ENCODE data around the gene HMHB1. TPM values are rescaled to one million over a fixed set of nuclear protein-coding genes. Genes with fewer than 3 reads are reported as not detected.

The HMHB1 gene
- total and polyA plus RNA-seq, 9 of the 15 experiments (the other 6 are each of a cell fraction or from before 2014, with no cell fraction given), result not detected

GRCh38 chr5:143771189-143771588, 40.8 kb upstream of the HMHB1 start:
- no peak for TF ChIP-seq RBM17 (IDR thresholded peaks at IDR 0.05; ENCODE audit: borderline replicate concordance, low read depth, low read length)
- no peaks in the 10 kb centered on the region for H3K36me3 ChIP-seq (ENCODE audit: control insufficient read depth, insufficient read depth, low read length)
- H3K9me1 ChIP-seq (ENCODE audit: control insufficient read depth, insufficient read depth, low read length), result no peaks in the 10 kb centered on the region
- H3K4me3 ChIP-seq, result no peak overlapping the region
- H3K9me3 ChIP-seq (replicated peaks; ENCODE audit: control insufficient read depth, insufficient read depth, low read depth, low read length), result no peaks in the 10 kb centered on the region
- no peaks in the 10 kb centered on the region for H4K20me1 ChIP-seq (replicated peaks; ENCODE audit: control insufficient read depth, insufficient read depth, low read length)
- WGBS (ENCODE audit: insufficient coverage, low coverage, missing lambda C conversion rate), result 0% methylated on average over 4 of the region's 4 CpGs
- H3K79me2 ChIP-seq (ENCODE audit: control insufficient read depth, insufficient read depth, low read length), result no peaks in the 10 kb centered on the region
- intact Hi-C loops (cut with micrococcal nuclease), result no loop called here
- H3K27me3 ChIP-seq (ENCODE audit: control insufficient read depth in 2 of 2, insufficient read depth in 2 of 2, low read length in 2 of 2), result no peaks in the 10 kb centered on the region
- ATAC-seq (no peak), DNase-seq (ENCODE audit: extremely low read depth in 1 of 4, low spot score in 3 of 4) (no peak), FAIRE-seq (no peak)
- H3K4me1 ChIP-seq (replicated peaks in 1 of 2; ENCODE audit: control insufficient read depth in 2 of 2, insufficient read depth in 2 of 2, low read length in 2 of 2), result no peaks in the 10 kb centered on the region
- ChIA-PET POLR2A (no interaction called here), CTCF (ENCODE audit: low intra/inter-chr PET ratio) (no interaction called here)
- no peak overlapping the region for H3K27ac ChIP-seq (ENCODE audit: extremely low read depth, low read depth, low read length)
- H2AFZ ChIP-seq (ENCODE audit: low read depth, low read length), result no peak overlapping the region
- no peak overlapping the region for H3K9ac ChIP-seq (ENCODE audit: insufficient read depth in 1 of 2, low read depth in 2 of 2, low read length in 2 of 2)
- in situ Hi-C loops (cut with MboI), result no loop called here
- H3K4me2 ChIP-seq (ENCODE audit: insufficient read depth, low read length), result no peak overlapping the region
- BruUV-seq (replicated peaks), result no TSS peak

GRCh38 chr5:143771602-143772001, 40.4 kb upstream of the HMHB1 start:
- ChIA-PET CTCF (ENCODE audit: low intra/inter-chr PET ratio) (no interaction called here), POLR2A (no interaction called here)
- ATAC-seq, result no peak
- WGBS (ENCODE audit: insufficient coverage, low coverage, missing lambda C conversion rate), result 0% methylated on average over 2 of the region's 2 CpGs
- in situ Hi-C loops (cut with MboI), result no loop called here
- Histone ChIP-seq H3K9ac (ENCODE audit: insufficient read depth in 1 of 2, low read depth in 2 of 2, low read length in 2 of 2) (no peak overlapping the region), H3K36me3 (ENCODE audit: control insufficient read depth, insufficient read depth, low read length) (no peaks in the 10 kb centered on the region), H4K20me1 (replicated peaks; ENCODE audit: control insufficient read depth, insufficient read depth, low read length) (no peaks in the 10 kb centered on the region), H3K27me3 (ENCODE audit: control insufficient read depth in 2 of 2, insufficient read depth in 2 of 2, low read length in 2 of 2) (no peaks in the 10 kb centered on the region), H3K4me2 (ENCODE audit: insufficient read depth, low read length) (no peak overlapping the region), H2AFZ (ENCODE audit: low read depth, low read length) (no peak overlapping the region), H3K9me3 (replicated peaks; ENCODE audit: control insufficient read depth, insufficient read depth, low read depth, low read length) (no peaks in the 10 kb centered on the region), H3K4me1 (replicated peaks in 1 of 2; ENCODE audit: control insufficient read depth in 2 of 2, insufficient read depth in 2 of 2, low read length in 2 of 2) (no peaks in the 10 kb centered on the region), H3K79me2 (ENCODE audit: control insufficient read depth, insufficient read depth, low read length) (no peaks in the 10 kb centered on the region), H3K4me3 (no peak overlapping the region), H3K9me1 (ENCODE audit: control insufficient read depth, insufficient read depth, low read length) (no peaks in the 10 kb centered on the region), H3K27ac (ENCODE audit: extremely low read depth, low read depth, low read length) (no peak overlapping the region)
- BruUV-seq (replicated peaks), result no TSS peak
- DNase-seq (ENCODE audit: extremely low read depth in 1 of 4, low spot score in 3 of 4), result no peak
- intact Hi-C loops (cut with micrococcal nuclease), result no loop called here
- no peak for FAIRE-seq
- no peak for TF ChIP-seq E4F1 (CRISPR knock-in tag; IDR thresholded peaks at IDR 0.05; ENCODE audit: borderline replicate concordance)
- no peak for TF ChIP-seq SMARCC2 (IDR thresholded peaks at IDR 0.05; ENCODE audit: low read depth)
- no peak for TF ChIP-seq SRSF1 (IDR thresholded peaks at IDR 0.05; ENCODE audit: low read depth, low read length)
- no peak for TF ChIP-seq ZZZ3 (IDR thresholded peaks at IDR 0.05)
- no peak for TF ChIP-seq MCM7 (IDR thresholded peaks at IDR 0.05)
- TF ChIP-seq CGGBP1 (CRISPR knock-in tag; IDR thresholded peaks at IDR 0.05), result no peak
- TF ChIP-seq ZNF740 (CRISPR knock-in tag; IDR thresholded peaks at IDR 0.05), result no peak
- no peak for TF ChIP-seq ZNF740 (tag; IDR thresholded peaks at IDR 0.05)
- no peak for TF ChIP-seq DIDO1 (tag; IDR thresholded peaks at IDR 0.05; ENCODE audit: low read depth)
- no peak for TF ChIP-seq DDX20 (tag; IDR thresholded peaks at IDR 0.05; ENCODE audit: low read depth)
- TF ChIP-seq TBL1XR1 (IDR thresholded peaks at IDR 0.05; ENCODE audit: low read length in 2 of 2), result no peak
- TF ChIP-seq POLR3A (IDR thresholded peaks at IDR 0.05; ENCODE audit: borderline replicate concordance, extremely low read depth, insufficient read depth, insufficient read length), result no peak
- no peak for TF ChIP-seq RHOXF2B (CRISPR knock-in tag; conservative IDR thresholded peaks at IDR 0.05)

Data from K562 (cell line).